Endodermal cell (in vitro differentiated cells): ENCODE data around the gene ARNT2. TPM values are rescaled to one million over a fixed set of nuclear protein-coding genes. Genes with fewer than 3 reads are reported as not detected.

Experiments used
- DNase-seq: peaks from one replicate; pipeline ENCODE4 v3.0.0-alpha.2; 2017
- H3K27ac ChIP-seq: 2 replicates; pipeline ENCODE4 v1.5.1; 2013; ENCODE audit warnings: mild to moderate bottlenecking, low read depth, low read length, moderate library complexity
- H3K27me3 ChIP-seq: 2 replicates; pipeline ENCODE4 v1.6.1; 2013; ENCODE audit warnings: mild to moderate bottlenecking, low read length, moderate library complexity; ENCODE audit not compliant: insufficient read depth, control insufficient read depth, poor library complexity, severe bottlenecking
- H3K36me3 ChIP-seq: 2 replicates; pipeline ENCODE4 v1.7.0; 2013; ENCODE audit warnings: mild to moderate bottlenecking, low read length, moderate library complexity; ENCODE audit not compliant: control insufficient read depth, insufficient read depth
- H3K4me1 ChIP-seq: one replicate; pipeline ENCODE4 v1.7.0; 2013; ENCODE audit warnings: low read length; ENCODE audit not compliant: control insufficient read depth, insufficient read depth
- H3K4me3 ChIP-seq: 2 replicates; pipeline ENCODE4 v1.5.1; 2013; ENCODE audit warnings: mild to moderate bottlenecking, low read length, moderate library complexity
- H3K9ac ChIP-seq: 2 replicates; pipeline ENCODE4 v1.6.1; 2013; ENCODE audit warnings: mild to moderate bottlenecking, low read length, moderate library complexity; ENCODE audit not compliant: poor library complexity, severe bottlenecking; ENCODE audit errors: extremely low read depth
- H3K9me3 ChIP-seq: 2 replicates; pipeline ENCODE4 v1.6.1; 2013; ENCODE audit warnings: mild to moderate bottlenecking, low read length, moderate library complexity; ENCODE audit not compliant: control insufficient read depth
- H3K27ac Mint-ChIP-seq: 2 replicates; pipeline ENCODE4 v1.8.0; 2020; ENCODE audit warnings: mixed read lengths
- H3K27me3 Mint-ChIP-seq: 2 replicates; pipeline ENCODE4 v1.8.0; 2021; ENCODE audit warnings: mild to moderate bottlenecking, mixed read lengths; ENCODE audit not compliant: insufficient read depth
- H3K36me3 Mint-ChIP-seq: 2 replicates; pipeline ENCODE4 v1.8.0; 2020; ENCODE audit warnings: low read depth, mixed read lengths
- H3K4me1 Mint-ChIP-seq: 2 replicates; pipeline ENCODE4 v1.8.0; 2020; ENCODE audit warnings: mixed read lengths
- H3K4me3 Mint-ChIP-seq: 2 replicates; pipeline ENCODE4 v1.8.0; 2020; ENCODE audit warnings: mild to moderate bottlenecking, moderate library complexity, mixed read lengths
- H3K9me3 Mint-ChIP-seq: 2 replicates; pipeline ENCODE4 v1.8.0; 2020; ENCODE audit warnings: mild to moderate bottlenecking, mixed read lengths
- CTCF ChIP-seq: fragments of 200-600 bp; sonication (generic); conservative IDR thresholded peaks from 2 replicates; pipeline ENCODE4 v1.5.0; 2021; ENCODE audit warnings: antibody characterized with exemption, mild to moderate bottlenecking
- WGBS, 2 experiments: methylation state at CpG; one replicate each; pipeline versions ENCODE4 v1.1.5 to v1.1.7; 2013; ENCODE audit warnings: missing lambda C conversion rate in 2 of 2, mixed read lengths in 1 of 2; ENCODE audit not compliant: insufficient coverage in 1 of 2, insufficient read length in 1 of 2; 5-methylcytosine and 5-hydroxymethylcytosine counted together
- total RNA-seq, 2 donors: library from RNA; stranded (reverse); fragmentation: NEBNext Ultra II Directional in 1 of 2; extraction: Animal tissue kit (Norgen Biotek cat#: 25700) in 1 of 2; gene quantifications; 2 replicates in 1 of 2; 3 replicates in 1 of 2; pipeline ENCODE4 v1.2.1, GENCODE V29; 2021

Gene ARNT2
- total RNA-seq, 2 donors from 2014 or later, result 8.0 to 15.9 TPM

- H3K27me3 ChIP-seq, result no peaks in the 10 kb centered on the region
- H3K4me1 ChIP-seq, result peaks cover 4% of the 10 kb centered on the region
- peaks cover 2% of the 10 kb centered on the region for H3K27me3 Mint-ChIP-seq
- no peak overlapping the region for H3K4me3 Mint-ChIP-seq
- no peak overlapping the region for H3K9ac ChIP-seq
- no peak for DNase-seq
- no peak for TF ChIP-seq CTCF
- no peaks in the 10 kb centered on the region for H3K36me3 ChIP-seq
- peaks cover 8% of the 10 kb centered on the region for H3K36me3 Mint-ChIP-seq
- H3K9me3 Mint-ChIP-seq, result no peaks in the 10 kb centered on the region
- 88 to 100% methylated on average over 1 of the region's 1 CpG for WGBS, 2 experiments
- H3K4me1 Mint-ChIP-seq, result peaks cover 7% of the 10 kb centered on the region
- H3K9me3 ChIP-seq, result no peaks in the 10 kb centered on the region
- H3K4me3 ChIP-seq, result no peak overlapping the region
- no peak overlapping the region for H3K27ac Mint-ChIP-seq
- H3K27ac ChIP-seq, result no peak overlapping the region
These were observed 150.4 kb downstream of the ARNT2 start for GRCh38 chr15:80554560-80554959.

DNA sequence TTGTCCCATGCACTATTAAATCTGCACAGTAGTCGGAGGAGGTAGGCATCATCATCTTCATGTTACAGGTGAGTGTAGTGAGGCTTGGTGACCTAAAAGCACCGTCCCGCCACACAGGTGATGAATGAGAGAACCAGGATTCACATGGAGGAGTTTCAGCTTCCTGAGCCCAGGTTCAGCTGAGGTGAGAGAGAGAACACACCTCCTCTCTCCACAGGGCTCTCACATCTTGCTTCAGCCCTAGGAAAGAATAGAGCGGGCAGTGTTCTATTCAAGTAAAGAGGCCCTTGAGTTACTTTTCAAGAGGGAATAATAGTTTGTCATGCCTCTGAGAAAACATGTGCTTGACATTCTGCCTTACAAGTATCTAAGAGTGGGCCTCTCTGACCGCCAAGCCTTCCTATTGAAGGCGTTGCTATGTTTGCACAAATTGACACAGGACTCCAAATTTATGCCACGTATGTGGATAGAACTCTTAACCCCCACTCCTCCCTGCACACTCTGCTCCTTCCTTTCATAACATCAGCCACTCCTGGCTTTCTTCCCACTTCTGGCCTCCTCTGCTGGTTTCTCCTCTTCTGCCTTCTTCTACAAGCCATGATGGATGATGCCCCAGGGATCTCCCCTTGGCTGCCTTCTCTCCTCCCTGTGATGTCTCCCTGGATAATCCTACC, 152.6 kb downstream of the ARNT2 start:
- Histone ChIP-seq H3K27me3 (no peaks in the 10 kb centered on the region), H3K4me1 (peaks cover 6% of the 10 kb centered on the region), H3K27ac (no peak overlapping the region), H3K4me3 (no peak overlapping the region), H3K9ac (no peak overlapping the region), H3K36me3 (no peaks in the 10 kb centered on the region), H3K9me3 (no peaks in the 10 kb centered on the region)
- no peaks in the 10 kb centered on the region for H3K9me3 Mint-ChIP-seq
- no peak for TF ChIP-seq CTCF
- DNase-seq, result no peak
- H3K27ac Mint-ChIP-seq, result no peak overlapping the region
- H3K36me3 Mint-ChIP-seq, result peaks cover 8% of the 10 kb centered on the region
- H3K4me3 Mint-ChIP-seq, result no peak overlapping the region
- H3K4me1 Mint-ChIP-seq, result peaks cover 25% of the 10 kb centered on the region
- H3K27me3 Mint-ChIP-seq, result peaks cover 2% of the 10 kb centered on the region
- WGBS, 2 experiments, result 94 to 98% methylated on average over 6 to 7 of the region's 7 CpGs

GRCh38 chr15:80557441-80558234, 153.5 kb downstream of the ARNT2 start:
- no peaks in the 10 kb centered on the region for H3K9me3 ChIP-seq
- DNase-seq, result no peak
- peaks cover 25% of the 10 kb centered on the region for H3K4me1 Mint-ChIP-seq
- H3K4me1 ChIP-seq, result peaks cover 6% of the 10 kb centered on the region
- WGBS, 2 experiments, result 91 to 100% methylated on average over 4 to 5 of the region's 5 CpGs
- H3K4me3 Mint-ChIP-seq, result no peak overlapping the region
- H3K27ac Mint-ChIP-seq, result no peak overlapping the region
- no peaks in the 10 kb centered on the region for H3K36me3 ChIP-seq
- H3K27me3 Mint-ChIP-seq, result peaks cover 2% of the 10 kb centered on the region
- H3K9ac ChIP-seq, result no peak overlapping the region
- no peak for TF ChIP-seq CTCF
- H3K4me3 ChIP-seq, result no peak overlapping the region
- no peaks in the 10 kb centered on the region for H3K27me3 ChIP-seq
- H3K9me3 Mint-ChIP-seq, result no peaks in the 10 kb centered on the region
- peaks cover 5% of the 10 kb centered on the region for H3K36me3 Mint-ChIP-seq
- no peak overlapping the region for H3K27ac ChIP-seq
